GM19372 (cell line): Measurements from ENCODE around the gene CHTF18.
A peak's percentile ranks its signal among the peaks of the same experiment; 100 is the strongest.
"Not testable (repeated sequence)": the region's sequence is repeated elsewhere in the genome, so short reads cannot be mapped to it uniquely, and the experiment has no call there.

ENCODE experiments used
- ATAC-seq: cut with Tn5 transposase; IDR thresholded peaks from one replicate; pipeline ENCODE4 v1.9.1; 2021; ENCODE audit warnings: mild to moderate bottlenecking, low read depth, moderate library complexity; ENCODE audit not compliant: unreplicated experiment

Gene CHTF18

DNA sequence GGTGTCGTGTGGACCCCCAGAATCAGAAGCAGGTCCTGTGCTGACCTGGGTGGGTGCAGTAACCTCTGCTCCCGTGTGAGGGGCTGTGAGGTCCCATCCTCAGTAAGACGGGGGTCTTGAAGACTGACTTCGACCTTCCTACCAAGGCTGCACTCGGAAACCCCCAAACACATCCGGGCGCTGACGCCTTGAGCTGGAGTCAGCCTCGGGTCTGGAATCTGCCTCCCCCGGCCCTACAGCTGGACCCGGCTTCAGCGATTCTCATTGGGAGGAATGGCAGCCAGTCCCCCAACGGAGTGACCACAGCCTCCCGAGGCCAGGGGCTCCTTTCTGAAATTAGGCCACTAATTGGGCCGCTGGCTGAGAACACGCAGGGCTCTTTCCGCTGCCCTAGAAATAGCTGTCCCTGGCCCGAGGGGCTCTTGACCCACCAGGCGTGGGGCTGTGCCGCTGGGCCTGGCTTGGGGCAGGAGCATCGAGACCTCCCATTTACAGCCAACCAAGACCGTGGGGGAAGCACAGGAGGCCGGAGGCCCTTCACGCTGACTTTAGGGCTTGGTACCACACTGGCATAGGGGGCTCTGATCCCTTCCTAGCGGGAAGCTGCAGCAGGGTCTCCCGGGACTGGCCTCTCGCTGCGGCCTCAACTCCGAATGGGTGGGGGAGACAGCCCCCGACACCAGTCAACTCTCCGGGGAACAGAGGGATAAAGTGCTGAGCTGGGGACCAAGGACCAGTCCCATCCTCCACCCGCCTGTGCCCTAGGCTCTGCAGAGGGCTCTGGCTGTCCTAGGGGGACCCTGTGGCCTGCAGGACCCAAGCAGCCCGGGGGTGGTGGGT is 14.7 kb downstream of the CHTF18 start:
- ATAC-seq = no peak

GRCh38 chr16:803754-804080 is 15.3 kb downstream of the CHTF18 start:
- no peak for ATAC-seq

GRCh38 chr16:804193-805048 is 16.0 kb downstream of the CHTF18 start:
- no peak for ATAC-seq

- no peak for ATAC-seq
Observed at GRCh38 chr16:805474-805873, 17.1 kb downstream of the CHTF18 start.

GRCh38 chr16:807347-808084 is 19.1 kb downstream of the CHTF18 start:
- ATAC-seq = peak; percentile 89

DNA sequence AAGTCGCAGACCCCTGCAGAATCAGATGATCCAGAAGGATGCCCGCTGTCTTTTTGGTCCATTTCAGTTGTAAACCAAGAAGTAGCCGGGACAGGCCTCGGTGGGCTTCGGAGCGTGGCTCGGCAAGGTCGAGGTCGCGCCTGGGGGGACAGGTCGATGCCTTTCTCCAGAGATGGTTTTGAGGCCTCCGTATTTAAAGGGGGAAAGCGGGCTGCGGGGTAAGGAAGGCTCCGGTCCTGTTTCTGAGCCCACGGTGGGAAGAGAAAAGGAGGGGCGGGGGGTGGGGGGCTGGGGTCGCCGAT is 19.6 kb downstream of the CHTF18 start:
- ATAC-seq = no peak

GRCh38 chr16:813204-813915 is 24.9 kb downstream of the CHTF18 start:
- no peak for ATAC-seq

DNA sequence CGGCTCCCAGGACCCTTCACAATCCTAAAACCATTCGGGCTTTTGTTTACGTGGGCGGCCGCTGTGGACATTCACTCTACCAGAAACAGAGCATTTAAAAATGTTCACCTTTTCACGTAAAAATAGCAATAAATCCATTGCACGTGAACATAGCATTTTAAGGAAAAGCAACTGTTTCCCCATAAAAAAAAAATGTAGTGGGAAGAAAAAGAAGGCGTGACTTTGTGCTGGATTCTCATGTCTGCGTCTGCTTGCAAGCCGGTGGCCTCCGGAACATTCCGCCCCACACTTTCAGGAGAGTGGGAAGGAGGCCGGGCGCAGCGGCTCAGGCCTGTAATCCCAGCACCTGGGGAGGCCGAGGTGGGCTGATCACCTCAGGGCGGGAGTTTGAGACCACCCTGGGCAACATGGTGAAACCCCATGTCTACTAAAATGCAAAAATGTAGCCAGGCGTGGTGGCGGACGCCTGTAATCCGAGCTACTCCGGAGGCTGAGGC is 25.5 kb downstream of the CHTF18 start:
- ATAC-seq = no peak

GRCh38 chr16:814974-815373 is 26.6 kb downstream of the CHTF18 start:
- no peak for ATAC-seq

DNA sequence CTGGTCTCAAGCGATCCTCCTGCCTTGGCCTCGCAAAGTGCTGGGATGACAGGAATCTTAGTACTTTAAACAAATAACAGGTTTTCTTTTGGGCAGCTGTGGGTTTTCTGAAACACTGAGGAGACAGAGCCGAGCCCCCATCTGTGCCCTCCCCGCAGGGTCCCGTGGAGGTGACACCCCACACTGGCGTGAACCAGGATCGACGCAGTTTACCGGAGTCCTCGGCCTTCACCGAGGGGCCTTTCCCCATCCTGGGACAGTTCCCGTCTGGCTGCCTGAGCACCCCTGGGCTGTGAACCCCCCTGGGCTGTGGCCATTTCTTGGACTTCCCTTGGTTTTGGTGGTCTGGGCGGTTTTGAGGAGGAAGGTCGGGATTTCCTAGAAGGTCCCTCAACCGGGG is 27.4 kb downstream of the CHTF18 start:
- ATAC-seq = no peak

DNA sequence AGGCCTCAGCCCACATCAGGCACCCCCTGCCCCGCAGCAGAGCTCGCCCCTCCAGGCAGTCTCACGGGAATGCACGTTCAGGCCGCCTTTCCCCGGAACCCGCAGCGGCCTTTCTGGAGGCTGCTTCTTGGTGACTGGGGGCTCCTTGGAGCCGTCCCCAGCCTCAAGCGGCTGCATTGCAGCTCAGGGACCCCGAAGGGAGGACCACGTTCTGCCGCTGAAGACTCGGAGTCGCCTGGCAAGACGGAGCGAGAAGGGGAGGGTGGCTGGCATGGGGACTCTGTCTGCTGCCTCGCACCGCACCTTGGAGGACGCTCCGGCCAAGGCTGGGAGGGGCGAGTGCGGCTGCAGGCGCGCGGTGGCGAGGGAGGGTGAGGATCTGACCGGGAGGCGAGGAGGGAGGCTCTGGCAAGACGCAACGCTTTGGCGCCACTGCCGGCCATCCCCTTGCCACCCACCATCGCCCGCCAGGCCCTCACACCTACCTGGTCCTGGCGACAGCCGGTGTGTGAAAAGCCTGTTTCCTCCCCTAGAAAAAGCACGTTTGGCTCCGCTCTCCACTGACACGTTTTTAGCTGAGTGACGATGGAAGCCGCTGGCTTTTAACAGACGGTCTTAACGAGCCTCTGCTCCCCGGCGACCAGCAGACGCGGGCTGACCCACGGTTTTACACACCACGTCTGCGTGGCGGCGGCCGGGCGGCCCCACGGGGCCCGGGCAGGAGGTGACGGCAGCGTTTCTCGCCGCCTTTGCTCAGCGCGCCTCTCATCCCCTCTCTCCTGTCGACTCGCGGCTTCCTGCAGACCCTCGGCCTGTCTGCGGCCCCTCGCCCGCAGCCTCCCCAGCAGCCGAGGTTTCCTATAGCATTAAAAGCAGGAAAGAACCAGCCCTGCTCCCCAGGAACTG is 28.8 kb downstream of the CHTF18 start:
- ATAC-seq = no peak

GRCh38 chr16:818132-818531 is 29.7 kb downstream of the CHTF18 start:
- no peak for ATAC-seq

GRCh38 chr16:818592-818991 is 30.2 kb downstream of the CHTF18 start:
- ATAC-seq = no peak

GRCh38 chr16:819336-820043 is 31.1 kb downstream of the CHTF18 start:
- no peak for ATAC-seq

GRCh38 chr16:820044-820408 is 31.6 kb downstream of the CHTF18 start:
- ATAC-seq = not testable (repeated sequence)

GRCh38 chr16:820748-821147 is 32.3 kb downstream of the CHTF18 start:
- ATAC-seq = no peak

DNA sequence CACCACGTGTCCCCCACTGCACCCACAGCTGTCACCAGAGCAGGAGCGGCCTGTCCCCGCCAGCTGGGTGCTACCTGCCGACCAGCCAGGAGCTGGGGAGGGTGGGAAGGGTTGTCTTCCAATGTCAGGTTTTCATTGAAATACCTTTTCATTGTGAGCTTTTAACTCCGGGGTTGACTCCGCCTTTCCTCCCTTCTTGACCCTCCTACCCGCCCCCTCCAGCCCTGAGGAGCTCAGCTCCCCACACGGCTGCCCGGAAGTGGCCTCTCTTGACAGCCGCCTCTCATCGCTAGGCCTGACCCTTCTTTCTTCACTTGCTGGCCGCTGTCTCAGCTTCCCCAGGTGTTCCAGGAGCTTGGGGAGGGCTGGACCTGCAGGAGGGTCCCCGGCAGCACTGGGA is 33.3 kb downstream of the CHTF18 start:
- ATAC-seq = no peak

GRCh38 chr16:822174-822908 is 33.9 kb downstream of the CHTF18 start:
- ATAC-seq = no peak
